ENCODE data around the gene IGF2BP3.

Gene IGF2BP3

DNA sequence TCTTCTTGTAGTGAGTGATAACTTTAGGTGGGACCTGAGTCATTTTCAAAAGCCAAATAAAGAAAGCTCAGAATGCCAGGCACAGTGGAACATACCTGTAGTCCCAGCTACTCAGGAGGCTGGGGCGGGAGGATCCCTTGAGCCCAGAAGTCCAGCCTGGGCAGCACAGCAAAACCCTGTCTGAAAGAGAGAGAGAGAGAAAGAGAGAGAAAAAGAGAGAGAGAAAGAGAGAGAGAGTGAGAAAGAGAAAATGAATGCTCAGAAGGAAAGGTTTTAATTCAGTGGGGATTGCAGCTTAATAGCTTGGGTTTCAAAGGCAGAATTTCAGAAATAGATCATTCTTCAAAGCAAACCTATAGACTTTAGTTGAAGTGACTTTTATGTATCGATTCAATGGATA, 198.0 kb downstream of the IGF2BP3 start:
- DNase-seq, result no peak

DNA sequence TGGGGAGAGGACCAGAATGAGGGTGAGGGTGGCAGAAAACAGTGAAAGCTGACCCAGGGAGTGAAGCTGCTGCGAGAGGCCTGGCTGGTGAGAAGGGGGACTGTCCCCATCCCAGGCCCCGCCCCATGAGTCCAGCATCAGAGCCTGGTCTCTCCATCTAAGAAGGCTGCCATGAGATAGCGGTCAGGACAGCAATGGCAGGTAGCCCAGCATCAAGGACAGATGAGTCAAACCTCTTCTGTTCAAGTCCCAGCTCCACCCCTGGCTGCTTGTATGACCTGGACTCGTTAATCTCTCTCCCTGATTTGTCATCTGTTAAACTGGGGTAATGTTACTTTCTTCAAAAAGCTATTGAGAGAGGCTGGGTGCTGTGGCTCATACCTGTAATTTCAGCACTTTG, 201.5 kb downstream of the IGF2BP3 start:
- DNase-seq, result no peak

DNA sequence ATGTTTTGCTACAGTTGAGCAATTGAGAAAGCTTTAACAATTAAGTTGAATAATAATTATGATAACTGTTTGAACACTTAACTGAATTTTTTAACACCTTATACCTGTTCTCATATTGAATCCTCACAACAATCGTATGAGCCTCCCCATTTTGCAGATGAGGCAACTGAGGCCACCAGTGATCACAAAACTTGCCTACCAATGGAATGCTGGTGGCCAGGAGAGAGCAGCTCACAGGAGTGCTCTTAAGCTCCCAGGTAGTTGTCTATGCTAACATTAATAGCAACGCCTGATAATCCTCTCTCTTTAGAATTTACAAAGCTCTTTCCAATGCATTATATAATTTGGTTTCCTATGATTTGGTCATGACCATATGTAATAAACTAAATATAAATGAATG, 202.1 kb downstream of the IGF2BP3 start:
- no peak for DNase-seq

DNA sequence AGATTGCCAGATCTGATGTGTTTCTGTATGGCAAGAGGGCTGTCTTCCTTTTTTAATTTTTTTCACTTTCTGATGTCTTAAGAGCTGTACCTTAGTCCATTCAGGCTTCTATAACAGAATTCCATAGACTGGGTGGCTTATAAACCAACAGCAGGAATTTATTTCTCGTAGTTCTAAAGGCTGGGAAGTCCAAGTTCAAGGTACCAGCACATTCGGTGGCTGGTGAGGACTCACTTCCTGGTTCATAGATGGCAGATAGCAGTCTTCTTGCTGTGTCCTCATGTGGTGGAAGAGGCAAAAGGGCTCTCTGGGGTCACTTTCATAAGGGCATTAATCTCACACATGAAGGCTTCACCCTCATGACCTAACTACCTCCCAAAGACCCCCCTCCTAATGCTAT, 202.9 kb downstream of the IGF2BP3 start:
- no peak for DNase-seq

DNA sequence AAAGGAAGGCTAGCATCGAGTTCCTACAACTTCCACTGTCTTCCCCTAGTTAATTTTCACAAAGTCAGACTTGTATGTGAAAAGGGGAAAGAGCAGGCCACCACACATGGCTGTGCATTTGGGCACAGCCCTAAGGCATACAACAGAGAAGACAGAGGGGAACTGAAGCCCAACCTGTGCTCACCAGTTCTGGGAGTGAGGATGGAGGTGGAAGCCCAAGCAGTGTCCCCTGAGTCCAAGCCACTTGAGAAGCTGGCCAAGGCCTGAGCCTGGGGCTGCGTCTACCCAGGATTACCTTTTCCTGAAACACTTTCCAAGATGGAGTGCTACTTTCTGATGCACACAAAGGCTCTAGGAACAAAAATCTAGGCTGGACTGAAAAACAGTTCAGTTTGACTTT, 203.4 kb downstream of the IGF2BP3 start:
- no peak for DNase-seq

DNA sequence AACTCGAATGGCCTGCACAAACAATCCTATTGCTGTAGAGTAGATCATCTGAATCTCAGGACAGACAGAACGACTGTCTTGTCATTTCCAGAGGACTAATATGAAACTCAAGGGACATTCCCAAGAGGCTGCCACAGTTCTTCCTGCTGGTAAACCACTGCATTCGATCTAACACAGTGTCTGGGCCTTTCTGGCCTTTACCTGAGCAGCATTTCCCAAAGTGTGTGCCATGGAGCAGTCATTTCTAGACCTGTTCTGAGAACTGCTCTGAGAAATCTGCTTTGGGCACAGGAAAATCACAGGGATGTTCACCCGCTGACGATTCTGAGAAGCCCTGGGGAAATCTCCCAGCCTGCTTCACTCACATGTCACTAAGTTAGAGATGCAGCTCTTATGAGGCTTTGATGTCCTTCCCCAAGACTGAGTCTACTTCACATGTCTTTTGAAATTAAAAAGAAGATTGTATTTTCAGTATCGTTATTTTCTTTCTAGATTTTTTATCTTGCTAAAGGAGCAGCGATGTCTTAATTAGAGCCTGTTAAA, 205.3 kb downstream of the IGF2BP3 start:
- DNase-seq, result no peak

DNA sequence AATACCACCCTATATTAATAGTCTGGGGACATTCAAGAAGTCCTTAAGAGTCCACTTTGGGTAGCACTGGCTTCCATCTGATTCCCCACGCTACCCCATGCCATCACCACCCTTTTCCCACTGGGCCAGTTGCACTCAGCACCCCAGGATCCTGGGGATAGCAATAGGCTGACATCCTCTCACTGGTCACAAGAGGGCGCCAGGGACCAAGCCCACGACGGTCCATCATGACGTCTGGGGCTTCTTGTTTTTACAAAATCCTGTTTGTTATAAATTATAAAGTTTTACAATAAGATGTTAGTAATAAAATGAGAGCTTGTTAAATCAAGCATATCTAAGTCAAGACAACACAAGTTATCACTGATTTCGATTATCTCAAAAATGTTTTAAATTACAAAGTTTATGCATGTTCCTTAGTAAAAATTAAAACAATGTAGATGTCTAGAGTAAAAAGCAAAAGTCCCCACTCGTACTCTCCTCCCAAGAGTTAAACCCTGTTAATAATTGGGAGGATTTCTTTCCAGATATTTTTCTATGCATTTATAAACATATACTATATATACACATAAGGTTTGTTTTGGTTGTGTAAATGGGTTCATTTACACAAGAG, 208.3 kb downstream of the IGF2BP3 start:
- DNase-seq, result peak in 27 of 56 donors; percentile 2 to 63 (median 20)

DNA sequence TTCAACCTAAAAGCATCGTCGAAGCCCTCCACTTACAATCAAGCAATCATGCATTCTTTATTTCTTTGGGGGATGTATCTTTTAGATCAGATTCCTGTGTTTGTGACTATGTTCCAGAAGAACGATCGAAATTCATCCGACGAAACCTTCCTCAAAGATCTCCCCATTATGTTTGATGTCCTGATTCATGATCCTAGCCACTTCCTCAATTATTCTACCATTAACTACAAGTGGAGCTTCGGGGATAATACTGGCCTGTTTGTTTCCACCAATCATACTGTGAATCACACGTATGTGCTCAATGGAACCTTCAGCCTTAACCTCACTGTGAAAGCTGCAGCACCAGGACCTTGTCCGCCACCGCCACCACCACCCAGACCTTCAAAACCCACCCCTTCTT, 209.9 kb downstream of the IGF2BP3 start:
- no peak for DNase-seq

Data from amygdala (tissue), 56 donors.